Liver (tissue), 9 donors: ENCODE results near the gene NOM1. TPM values are rescaled to one million over a fixed set of nuclear protein-coding genes. Genes with fewer than 3 reads are reported as not detected.

Experiments used
- DNase-seq: peaks from one replicate; pipeline ENCODE4 v3.0.0-alpha.2; 2017; ENCODE audit warnings: low spot score
- H3K27ac ChIP-seq, 2 donors: one replicate each; pipeline ENCODE4 v1.7.0; 2013; ENCODE audit warnings: inconsistent platforms in 2 of 2, low read length in 2 of 2, control low read depth in 1 of 2, low read depth in 1 of 2, mild to moderate bottlenecking in 1 of 2
- H3K27me3 ChIP-seq, 4 donors: one replicate each; pipeline versions ENCODE4 v1.6.1 to v1.7.0; 2013; ENCODE audit warnings: low read length in 3 of 4, inconsistent platforms in 1 of 4, mild to moderate bottlenecking in 1 of 4, moderate library complexity in 1 of 4; ENCODE audit not compliant: control insufficient read depth in 4 of 4, insufficient read depth in 4 of 4
- H3K36me3 ChIP-seq, 4 donors: one replicate each; pipeline versions ENCODE4 v1.6.1 to v1.7.0; 2013; ENCODE audit warnings: low read length in 3 of 4, mild to moderate bottlenecking in 3 of 4, low read depth in 1 of 4, moderate library complexity in 1 of 4; ENCODE audit not compliant: control insufficient read depth in 4 of 4, insufficient read depth in 3 of 4
- H3K4me1 ChIP-seq, 4 donors: one replicate each; pipeline versions ENCODE4 v1.6.1 to v1.7.0; 2013; ENCODE audit warnings: low read length in 3 of 4, mild to moderate bottlenecking in 3 of 4, moderate library complexity in 1 of 4; ENCODE audit not compliant: control insufficient read depth in 4 of 4, insufficient read depth in 4 of 4
- H3K4me3 ChIP-seq, 3 donors: one replicate each; pipeline versions ENCODE4 v1.6.1 to v1.7.0; 2013; ENCODE audit warnings: low read length in 3 of 3, control low read depth in 1 of 3, low read depth in 1 of 3, mild to moderate bottlenecking in 1 of 3
- H3K9ac ChIP-seq, 2 donors: one replicate each; pipeline ENCODE4 v1.7.0; 2013; ENCODE audit warnings: low read length in 2 of 2, mild to moderate bottlenecking in 2 of 2, moderate library complexity in 2 of 2, control low read depth in 1 of 2, low read depth in 1 of 2
- H3K9me3 ChIP-seq, 4 donors: one replicate each; pipeline versions ENCODE4 v1.6.1 to v1.7.0; 2013; ENCODE audit warnings: low read length in 3 of 4; ENCODE audit not compliant: control insufficient read depth in 4 of 4
- FOXA2 ChIP-seq: IDR thresholded peaks from 2 replicates; pipeline ENCODE4 v1.6.1; 2016; ENCODE audit warnings: antibody characterized with exemption
- RAD21 ChIP-seq, 2 donors: IDR thresholded peaks; 2 replicates each; pipeline ENCODE4 v1.6.1; 2016; ENCODE audit warnings: antibody characterized with exemption in 2 of 2, mild to moderate bottlenecking in 2 of 2
- YY1 ChIP-seq: IDR thresholded peaks from 2 replicates; pipeline ENCODE4 v1.6.1; 2016; ENCODE audit warnings: antibody characterized with exemption, mild to moderate bottlenecking
- WGBS: extraction: QIAGEN DNeasy Blood & Tissue Kit; methylation state at CpG from one replicate; pipeline ENCODE4 v1.1.7; 2013; 5-methylcytosine and 5-hydroxymethylcytosine counted together
- polyA plus RNA-seq, 2 donors: library from polyadenylated mRNA; stranded (reverse) in 1 of 2; unstranded in 1 of 2; fragments of 200-250 nt in 1 of 2; fragments of >200 nt in 1 of 2; fragmentation: Nextera tagmentation in 1 of 2; extraction: Ambion mirVana in 1 of 2; gene quantifications; one replicate each; pipeline versions ENCODE4 v1.2.1 to v1.2.3, GENCODE V29; 2013 to 2015
- total RNA-seq, 2 donors: library from RNA; depleted of rRNA; stranded (reverse); fragments of >200 nt; gene quantifications; one replicate each; pipeline ENCODE4 v1.2.3, GENCODE V29; 2014
- TF ChIP-seq, protein P1 (sequence below): IDR thresholded peaks from 2 replicates; pipeline ENCODE4 v1.6.1; 2016; ENCODE audit warnings: antibody characterized with exemption, mild to moderate bottlenecking
- donor health status: healthy.
- donor health status: healthy.
- donor health status: healthy.
- donor health status: healthy.
- donor health status: healthy.

NOM1 gene
- total and polyA plus RNA-seq, 4 donors, result 4.0 to 11.4 (median 6.2) TPM

DNA sequence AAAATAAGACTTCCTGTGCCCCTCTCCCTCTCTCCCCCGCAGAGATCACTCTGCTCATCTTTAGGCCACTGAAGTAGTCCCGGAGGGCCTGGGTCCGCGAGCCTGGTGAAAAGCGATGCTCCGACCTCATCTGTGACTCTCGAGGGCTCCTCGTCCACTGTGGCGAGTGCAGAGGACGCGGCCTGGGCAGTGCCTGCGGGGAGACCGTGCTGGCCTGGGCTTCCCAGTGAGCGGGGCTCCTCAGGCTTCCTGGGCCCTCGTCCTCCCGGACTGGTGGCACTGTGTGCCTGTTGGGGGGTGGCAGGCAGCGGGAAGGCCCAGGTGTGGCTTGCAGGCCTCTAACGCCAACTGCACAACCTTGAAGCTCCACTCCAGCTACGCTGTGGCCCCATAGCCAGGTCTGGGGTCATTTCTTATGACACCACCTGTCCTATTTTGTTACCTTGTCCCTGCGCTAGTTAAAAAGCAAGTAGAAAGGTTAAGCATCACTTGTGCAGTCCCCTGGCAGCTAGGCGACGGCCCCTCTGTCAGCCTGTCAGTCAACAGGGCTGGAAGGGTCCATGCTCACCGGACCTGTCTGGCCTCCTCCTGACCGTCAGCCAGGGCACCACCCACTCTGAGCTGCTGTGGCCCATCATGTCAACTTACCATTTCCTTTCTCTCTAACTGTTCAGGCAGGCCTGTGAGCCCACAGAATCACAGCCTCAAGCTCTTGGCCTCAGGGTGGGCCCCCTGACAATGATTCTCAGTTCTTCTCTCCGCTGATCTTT, 40.4 kb downstream of the NOM1 start (continued):
- TF ChIP-seq, protein P1, sequence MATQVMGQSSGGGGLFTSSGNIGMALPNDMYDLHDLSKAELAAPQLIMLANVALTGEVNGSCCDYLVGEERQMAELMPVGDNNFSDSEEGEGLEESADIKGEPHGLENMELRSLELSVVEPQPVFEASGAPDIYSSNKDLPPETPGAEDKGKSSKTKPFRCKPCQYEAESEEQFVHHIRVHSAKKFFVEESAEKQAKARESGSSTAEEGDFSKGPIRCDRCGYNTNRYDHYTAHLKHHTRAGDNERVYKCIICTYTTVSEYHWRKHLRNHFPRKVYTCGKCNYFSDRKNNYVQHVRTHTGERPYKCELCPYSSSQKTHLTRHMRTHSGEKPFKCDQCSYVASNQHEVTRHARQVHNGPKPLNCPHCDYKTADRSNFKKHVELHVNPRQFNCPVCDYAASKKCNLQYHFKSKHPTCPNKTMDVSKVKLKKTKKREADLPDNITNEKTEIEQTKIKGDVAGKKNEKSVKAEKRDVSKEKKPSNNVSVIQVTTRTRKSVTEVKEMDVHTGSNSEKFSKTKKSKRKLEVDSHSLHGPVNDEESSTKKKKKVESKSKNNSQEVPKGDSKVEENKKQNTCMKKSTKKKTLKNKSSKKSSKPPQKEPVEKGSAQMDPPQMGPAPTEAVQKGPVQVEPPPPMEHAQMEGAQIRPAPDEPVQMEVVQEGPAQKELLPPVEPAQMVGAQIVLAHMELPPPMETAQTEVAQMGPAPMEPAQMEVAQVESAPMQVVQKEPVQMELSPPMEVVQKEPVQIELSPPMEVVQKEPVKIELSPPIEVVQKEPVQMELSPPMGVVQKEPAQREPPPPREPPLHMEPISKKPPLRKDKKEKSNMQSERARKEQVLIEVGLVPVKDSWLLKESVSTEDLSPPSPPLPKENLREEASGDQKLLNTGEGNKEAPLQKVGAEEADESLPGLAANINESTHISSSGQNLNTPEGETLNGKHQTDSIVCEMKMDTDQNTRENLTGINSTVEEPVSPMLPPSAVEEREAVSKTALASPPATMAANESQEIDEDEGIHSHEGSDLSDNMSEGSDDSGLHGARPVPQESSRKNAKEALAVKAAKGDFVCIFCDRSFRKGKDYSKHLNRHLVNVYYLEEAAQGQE, result no peak

DNA sequence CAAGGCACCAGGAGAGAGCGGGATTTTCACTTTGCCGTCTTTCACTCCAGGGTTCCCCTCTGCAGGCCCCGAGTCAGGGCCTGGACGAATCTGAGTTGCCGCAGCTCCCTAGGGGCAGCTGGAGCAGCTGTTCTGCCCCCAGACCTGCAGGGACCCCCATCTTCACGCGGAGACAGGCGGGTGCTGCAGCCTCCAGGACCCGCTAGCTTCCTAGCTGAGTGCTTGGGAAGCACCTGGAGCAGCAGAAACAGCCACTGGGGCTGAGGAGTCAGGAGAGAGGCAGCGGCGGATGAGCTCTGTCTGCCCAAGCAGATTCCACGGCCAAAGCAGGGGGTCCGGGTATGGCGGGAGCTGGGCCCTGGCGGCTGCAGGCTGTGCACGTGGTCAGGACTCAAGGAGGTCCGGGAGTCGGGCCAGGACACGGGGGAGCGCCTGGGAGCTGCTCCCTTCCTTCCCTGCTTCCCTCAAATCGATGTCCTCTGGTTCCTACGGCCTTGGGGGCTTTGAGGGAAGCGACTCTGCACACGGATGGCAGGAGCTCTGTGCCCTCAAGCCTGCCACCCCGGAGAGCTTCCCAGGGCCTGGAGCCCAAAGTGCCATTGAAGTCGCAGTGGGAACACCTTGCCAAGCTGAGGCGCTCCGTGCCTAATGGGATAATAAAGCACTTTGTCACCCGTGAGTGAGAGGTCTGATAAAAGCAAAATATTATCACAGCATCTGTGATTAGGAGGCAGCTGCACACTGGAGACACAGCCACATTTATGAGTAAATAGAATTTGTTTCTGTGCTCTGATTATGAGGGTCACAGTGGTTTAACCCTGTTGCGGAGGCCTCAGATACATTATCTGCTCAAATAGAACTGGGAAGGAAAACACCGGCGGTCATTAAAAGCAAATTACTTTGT, 43.8 kb downstream of the NOM1 start:
- H3K4me3 ChIP-seq, result no peak overlapping the region
- H3K4me1 ChIP-seq, result no peaks in the 10 kb centered on the region
- H3K36me3 ChIP-seq, result no peaks in the 10 kb centered on the region
- DNase-seq, result peak; percentile 28
- no peak for TF ChIP-seq RAD21 (IDR thresholded peaks at IDR 0.05)
- H3K9me3 ChIP-seq, result no peaks in the 10 kb centered on the region
- WGBS, result 57% methylated on average over 32 of the region's 32 CpGs
- peaks cover 0 to 2% (median under 1%) of the 10 kb centered on the region in 4 donors for H3K27me3 ChIP-seq
- H3K27ac ChIP-seq, result no peak overlapping the region
- H3K9ac ChIP-seq, result no peak overlapping the region

GRCh38 chr7:156993925-156994235, 44.4 kb downstream of the NOM1 start:
- DNase-seq, result peak; percentile 16
- H3K9ac ChIP-seq, result no peak overlapping the region
- H3K4me3 ChIP-seq, result no peak overlapping the region
- TF ChIP-seq FOXA2, result no peak
- no peak for TF ChIP-seq YY1
- H3K36me3 ChIP-seq, result no peaks in the 10 kb centered on the region
- H3K27ac ChIP-seq, result no peak overlapping the region
- WGBS, result 69% methylated on average over 10 of the region's 10 CpGs
- H3K4me1 ChIP-seq, result no peaks in the 10 kb centered on the region
- no peaks in the 10 kb centered on the region for H3K9me3 ChIP-seq
- H3K27me3 ChIP-seq, result peaks cover 0 to 2% (median 1%) of the 10 kb centered on the region in 4 donors

- Histone ChIP-seq H3K9ac (no peak overlapping the region), H3K36me3 (no peaks in the 10 kb centered on the region), H3K27ac (no peak overlapping the region), H3K4me1 (peaks cover 0 to 3% (median under 1%) of the 10 kb centered on the region in 4 donors), H3K27me3 (peaks cover 0 to 4% (median 2%) of the 10 kb centered on the region in 4 donors), H3K4me3 (no peak overlapping the region), H3K9me3 (no peaks in the 10 kb centered on the region)
- 91% methylated on average over 8 of the region's 8 CpGs for WGBS
- TF ChIP-seq, protein P1, result no peak
- DNase-seq, result peak; percentile 8
Observed at GRCh38 chr7:156994417-156994816, 44.9 kb downstream of the NOM1 start.
